Measurements from ENCODE around the gene POLA2. TPM values are rescaled to one million over a fixed set of nuclear protein-coding genes. Genes with fewer than 3 reads are reported as not detected.

The POLA2 gene
- total and polyA plus RNA-seq, 4 donors = 4.5 to 14.2 (median 9.5) TPM

GRCh38 chr11:65266210-65266609 is 4.4 kb downstream of the POLA2 start:
- DNase-seq (no peak), ATAC-seq (ENCODE audit: insufficient read depth, low FRiP score) (no peak)
- H3K4me3 ChIP-seq = no peak overlapping the region
- H3K27ac ChIP-seq (ENCODE audit: low read depth in 1 of 2, low read length in 1 of 2) = no peak overlapping the region
- H3K36me3 ChIP-seq (ENCODE audit: control insufficient read depth in 4 of 4, insufficient read depth in 4 of 4, low read length in 4 of 4) = peaks cover 0 to 19% (median 3%) of the 10 kb centered on the region in 4 donors
- TF ChIP-seq, protein P1, sequence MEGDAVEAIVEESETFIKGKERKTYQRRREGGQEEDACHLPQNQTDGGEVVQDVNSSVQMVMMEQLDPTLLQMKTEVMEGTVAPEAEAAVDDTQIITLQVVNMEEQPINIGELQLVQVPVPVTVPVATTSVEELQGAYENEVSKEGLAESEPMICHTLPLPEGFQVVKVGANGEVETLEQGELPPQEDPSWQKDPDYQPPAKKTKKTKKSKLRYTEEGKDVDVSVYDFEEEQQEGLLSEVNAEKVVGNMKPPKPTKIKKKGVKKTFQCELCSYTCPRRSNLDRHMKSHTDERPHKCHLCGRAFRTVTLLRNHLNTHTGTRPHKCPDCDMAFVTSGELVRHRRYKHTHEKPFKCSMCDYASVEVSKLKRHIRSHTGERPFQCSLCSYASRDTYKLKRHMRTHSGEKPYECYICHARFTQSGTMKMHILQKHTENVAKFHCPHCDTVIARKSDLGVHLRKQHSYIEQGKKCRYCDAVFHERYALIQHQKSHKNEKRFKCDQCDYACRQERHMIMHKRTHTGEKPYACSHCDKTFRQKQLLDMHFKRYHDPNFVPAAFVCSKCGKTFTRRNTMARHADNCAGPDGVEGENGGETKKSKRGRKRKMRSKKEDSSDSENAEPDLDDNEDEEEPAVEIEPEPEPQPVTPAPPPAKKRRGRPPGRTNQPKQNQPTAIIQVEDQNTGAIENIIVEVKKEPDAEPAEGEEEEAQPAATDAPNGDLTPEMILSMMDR (IDR thresholded peaks at IDR 0.05; ENCODE audit: control extremely low read depth, extremely low read depth) = no peak
- peak overlapping the region in 1 of 2 donors; percentile 43 for H3K9ac ChIP-seq (ENCODE audit: insufficient read depth in 1 of 2, low read length in 2 of 2)
- H3K9me3 ChIP-seq (ENCODE audit: control insufficient read depth in 4 of 4, insufficient read depth in 3 of 4, low read length in 3 of 4) = no peaks in the 10 kb centered on the region
- H3K27me3 ChIP-seq (ENCODE audit: control insufficient read depth in 3 of 3, insufficient read depth in 3 of 3, low read length in 2 of 3) = no peaks in the 10 kb centered on the region
- 93 to 94% methylated on average over 2 of the region's 2 CpGs for WGBS, 2 donors
- H3K4me1 ChIP-seq (ENCODE audit: control insufficient read depth in 5 of 5, insufficient read depth in 5 of 5, low read length in 5 of 5) = peaks cover 0 to 12% (median 7%) of the 10 kb centered on the region in 5 donors

GRCh38 chr11:65274735-65275682 is 13.2 kb downstream of the POLA2 start:
- Histone ChIP-seq H3K36me3 (ENCODE audit: control insufficient read depth in 4 of 4, insufficient read depth in 4 of 4, low read length in 4 of 4) (peaks cover 0 to 16% (median 5%) of the 10 kb centered on the region in 4 donors), H3K4me1 (ENCODE audit: control insufficient read depth in 5 of 5, insufficient read depth in 5 of 5, low read length in 5 of 5) (peaks cover 0 to 11% (median 4%) of the 10 kb centered on the region in 5 donors), H3K9me3 (ENCODE audit: control insufficient read depth in 4 of 4, insufficient read depth in 3 of 4, low read length in 3 of 4) (no peaks in the 10 kb centered on the region), H3K9ac (ENCODE audit: insufficient read depth in 1 of 2, low read length in 2 of 2) (peak overlapping the region in 1 of 2 donors; percentile 60), H3K27ac (ENCODE audit: low read depth in 1 of 2, low read length in 1 of 2) (peak overlapping the region; percentile 35 to 53), H3K4me3 (no peak overlapping the region), H3K27me3 (ENCODE audit: control insufficient read depth in 3 of 3, insufficient read depth in 3 of 3, low read length in 2 of 3) (no peaks in the 10 kb centered on the region)
- TF ChIP-seq, protein P1 (IDR thresholded peaks at IDR 0.05; ENCODE audit: control extremely low read depth, extremely low read depth) = peak; percentile 88
- DNase-seq (peak; percentile 84 to 93 (median 92)), ATAC-seq (ENCODE audit: insufficient read depth, low FRiP score) (peak; percentile 86)
- 43 to 60% methylated on average over 6 of the region's 6 CpGs for WGBS, 2 donors

DNA sequence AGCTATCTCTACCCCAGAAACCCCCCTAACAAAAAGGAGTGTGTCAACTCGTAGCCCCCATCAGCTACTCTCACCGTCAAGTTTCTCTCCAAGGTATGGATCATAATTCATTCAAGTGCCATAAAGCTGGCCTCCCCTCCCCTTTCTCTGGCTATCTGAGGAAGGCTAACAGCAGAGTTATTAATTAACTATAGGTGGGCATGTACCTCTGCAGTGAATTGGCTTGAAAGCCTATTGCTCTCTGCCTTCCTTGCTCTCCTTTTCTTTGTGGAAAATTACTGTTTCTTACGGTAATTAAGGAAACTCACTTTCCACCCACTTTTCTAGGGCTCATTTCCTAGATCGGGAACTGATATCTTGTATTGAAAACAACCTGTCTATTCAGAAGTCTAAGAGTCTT is 14.1 kb downstream of the POLA2 start:
- WGBS, 2 donors = 74 to 81% methylated on average over 4 of the region's 4 CpGs
- ATAC-seq (ENCODE audit: insufficient read depth, low FRiP score) = no peak

More for the DNA sequence above, 14.1 kb downstream of the POLA2 start:
- H3K36me3 ChIP-seq (ENCODE audit: control insufficient read depth in 4 of 4, insufficient read depth in 4 of 4, low read length in 4 of 4) = peaks cover 0 to 11% (median 2%) of the 10 kb centered on the region in 4 donors
- DNase-seq = peak in 1 of 3 donors; percentile 18
- H3K9ac ChIP-seq (ENCODE audit: insufficient read depth in 1 of 2, low read length in 2 of 2) = peak overlapping the region in 1 of 2 donors; percentile 60
- H3K4me1 ChIP-seq (ENCODE audit: control insufficient read depth in 5 of 5, insufficient read depth in 5 of 5, low read length in 5 of 5) = peaks cover 0 to 11% (median 6%) of the 10 kb centered on the region in 5 donors
- peak overlapping the region; percentile 22 to 35 for H3K27ac ChIP-seq (ENCODE audit: low read depth in 1 of 2, low read length in 1 of 2)
- no peaks in the 10 kb centered on the region for H3K27me3 ChIP-seq (ENCODE audit: control insufficient read depth in 3 of 3, insufficient read depth in 3 of 3, low read length in 2 of 3)
- H3K9me3 ChIP-seq (ENCODE audit: control insufficient read depth in 4 of 4, insufficient read depth in 3 of 4, low read length in 3 of 4) = no peaks in the 10 kb centered on the region
- H3K4me3 ChIP-seq = no peak overlapping the region
- TF ChIP-seq, protein P1 (IDR thresholded peaks at IDR 0.05; ENCODE audit: control extremely low read depth, extremely low read depth) = no peak

Measured in lung (tissue), 12 donors.